HepG2 (cell line): ENCODE measurements around the gene MAB21L4.

ENCODE experiments used
- ATF6 ChIP-seq: sonication (generic); formaldehyde crosslinking; conservative IDR thresholded peaks from 2 replicates; pipeline ENCODE4 v1.4.0; 2020; ENCODE audit warnings: missing genetic modification reagents
- CENPX ChIP-seq: sonication (generic); formaldehyde crosslinking; IDR thresholded peaks from 2 replicates; pipeline ENCODE4 v1.9.0; 2021; ENCODE audit warnings: mild to moderate bottlenecking, missing genetic modification reagents, moderate library complexity
- HIVEP1 ChIP-seq: sonication (generic); formaldehyde crosslinking; IDR thresholded peaks from 2 replicates; pipeline ENCODE4 v1.4.0; 2020; ENCODE audit warnings: mild to moderate bottlenecking, missing genetic modification reagents
- POLR2A ChIP-seq, 2 experiments: IDR thresholded peaks; 2 replicates each; pipeline ENCODE4 v1.6.1; 2011; ENCODE audit warnings: low read depth in 2 of 2, low read length in 2 of 2, mild to moderate bottlenecking in 1 of 2, moderate library complexity in 1 of 2; ENCODE audit not compliant: insufficient read depth in 1 of 2
- POLR2G ChIP-seq: fragments of 200-400 bp; formaldehyde crosslinking; IDR thresholded peaks from 2 replicates; pipeline ENCODE4 v1.6.1; 2018; ENCODE audit warnings: mild to moderate bottlenecking, low read depth, low read length, moderate library complexity
- ZNF33B ChIP-seq: sonication (generic); formaldehyde crosslinking; IDR thresholded peaks from 2 replicates; pipeline ENCODE4 v1.5.1; 2020; ENCODE audit warnings: mild to moderate bottlenecking, missing genetic modification reagents
- TF ChIP-seq, protein P1 (sequence below): IDR thresholded peaks from 2 replicates; pipeline ENCODE4 v1.6.1; 2016

- TF ChIP-seq ATF6 (CRISPR knock-in tag) = no peak
- TF ChIP-seq POLR2A (IDR thresholded peaks at IDR 0.05; ENCODE audit: insufficient read depth in 1 of 2, low read depth in 2 of 2, low read length in 2 of 2) = no peak
- TF ChIP-seq, protein P1, sequence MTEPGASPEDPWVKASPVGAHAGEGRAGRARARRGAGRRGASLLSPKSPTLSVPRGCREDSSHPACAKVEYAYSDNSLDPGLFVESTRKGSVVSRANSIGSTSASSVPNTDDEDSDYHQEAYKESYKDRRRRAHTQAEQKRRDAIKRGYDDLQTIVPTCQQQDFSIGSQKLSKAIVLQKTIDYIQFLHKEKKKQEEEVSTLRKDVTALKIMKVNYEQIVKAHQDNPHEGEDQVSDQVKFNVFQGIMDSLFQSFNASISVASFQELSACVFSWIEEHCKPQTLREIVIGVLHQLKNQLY (CRISPR knock-in tag) = no peak
- TF ChIP-seq ZNF33B (CRISPR knock-in tag) = no peak
- no peak for TF ChIP-seq CENPX (CRISPR knock-in tag)
- no peak for TF ChIP-seq HIVEP1
- TF ChIP-seq POLR2G = no peak
Observed at GRCh38 chr2:240881913-240882312, 14.0 kb downstream of the MAB21L4 start.
